Mesendoderm (in vitro differentiated cells): ENCODE measurements around the gene MAF.

Source experiments
- DNase-seq: peaks from one replicate; pipeline ENCODE4 v3.0.0; 2013
- H2AK5ac ChIP-seq: 2 replicates; pipeline ENCODE4 v1.6.1; 2013; ENCODE audit warnings: low read length, inconsistent platforms
- H2BK120ac ChIP-seq: 2 replicates; pipeline ENCODE4 v1.6.1; 2013; ENCODE audit warnings: low read depth, mild to moderate bottlenecking, low read length, moderate library complexity, mixed read lengths
- H2BK15ac ChIP-seq: replicated peaks from 2 replicates; pipeline ENCODE4 v1.6.1; 2013; ENCODE audit warnings: low read depth, mild to moderate bottlenecking, moderate library complexity
- H2BK5ac ChIP-seq: 2 replicates; pipeline ENCODE4 v1.6.1; 2013; ENCODE audit warnings: low read length, inconsistent platforms
- H3K18ac ChIP-seq: 2 replicates; pipeline ENCODE4 v1.6.1; 2013; ENCODE audit warnings: mild to moderate bottlenecking, low read length, mixed read lengths
- H3K23ac ChIP-seq: one replicate; pipeline ENCODE4 v1.6.1; 2013; ENCODE audit warnings: low read length
- H3K27ac ChIP-seq: 2 replicates; pipeline ENCODE4 v1.5.1; 2013; ENCODE audit warnings: low read depth, mild to moderate bottlenecking, inconsistent platforms, low read length, moderate library complexity
- H3K27me3 ChIP-seq: 2 replicates; pipeline ENCODE4 v1.6.1; 2013; ENCODE audit warnings: low read length, control low read depth, mild to moderate bottlenecking, inconsistent platforms; ENCODE audit not compliant: insufficient read depth, poor library complexity
- H3K36me3 ChIP-seq: 2 replicates; pipeline ENCODE4 v1.6.1; 2013; ENCODE audit warnings: low read length, inconsistent platforms; ENCODE audit not compliant: control insufficient read depth, insufficient read depth
- H3K4ac ChIP-seq: one replicate; pipeline ENCODE4 v1.6.1; 2013; ENCODE audit warnings: low read depth, mild to moderate bottlenecking, low read length, moderate library complexity
- H3K4me1 ChIP-seq: 2 replicates; pipeline ENCODE4 v1.6.1; 2013; ENCODE audit warnings: low read depth, low read length, inconsistent platforms; ENCODE audit not compliant: control insufficient read depth
- H3K4me2 ChIP-seq: 2 replicates; pipeline ENCODE4 v1.6.1; 2013; ENCODE audit warnings: low read length
- H3K4me3 ChIP-seq: 2 replicates; pipeline ENCODE4 v1.5.1; 2013; ENCODE audit warnings: mild to moderate bottlenecking, low read length
- H3K56ac ChIP-seq: one replicate; pipeline ENCODE4 v1.6.1; 2013; ENCODE audit warnings: low read length
- H3K79me1 ChIP-seq: 2 replicates; pipeline ENCODE4 v1.6.1; 2013; ENCODE audit warnings: low read length, inconsistent platforms
- H3K79me2 ChIP-seq: 2 replicates; pipeline ENCODE4 v1.6.1; 2013; ENCODE audit warnings: mild to moderate bottlenecking, low read length; ENCODE audit not compliant: control insufficient read depth, insufficient read depth
- H3K9ac ChIP-seq: 2 replicates; pipeline ENCODE4 v1.6.1; 2013; ENCODE audit warnings: low read length, inconsistent platforms
- H4K5ac ChIP-seq: one replicate; pipeline ENCODE4 v1.6.1; 2013; ENCODE audit warnings: low read length
- H4K8ac ChIP-seq: one replicate; pipeline ENCODE4 v1.6.1; 2013; ENCODE audit warnings: low read depth, mild to moderate bottlenecking, control low read depth, low read length, moderate library complexity
- WGBS: extraction: QIAGEN DNeasy Blood & Tissue Kit; methylation state at CpG from one replicate; pipeline ENCODE4 v1.1.7; 2013; ENCODE audit warnings: low lambda C conversion rate, missing lambda C conversion rate; ENCODE audit not compliant: insufficient coverage; ENCODE audit errors: extremely low coverage; 5-methylcytosine and 5-hydroxymethylcytosine counted together

Gene MAF

GRCh38 chr16:79593754-79594153 lies 6.8 kb downstream of the MAF start:
- no peak overlapping the region for H3K18ac ChIP-seq
- no peak overlapping the region for H2BK5ac ChIP-seq
- no peak overlapping the region for H3K56ac ChIP-seq
- no peaks in the 10 kb centered on the region for H3K79me2 ChIP-seq
- no peak overlapping the region for H3K4me3 ChIP-seq
- H2BK120ac ChIP-seq: no peak overlapping the region
- H3K79me1 ChIP-seq: no peaks in the 10 kb centered on the region
- no peak overlapping the region for H4K5ac ChIP-seq
- DNase-seq: no peak
- no peak overlapping the region for H2BK15ac ChIP-seq
- H3K27me3 ChIP-seq: no peaks in the 10 kb centered on the region
- no peaks in the 10 kb centered on the region for H3K36me3 ChIP-seq
- H2AK5ac ChIP-seq: no peak overlapping the region
- H3K4ac ChIP-seq: no peak overlapping the region
- H3K4me1 ChIP-seq: peaks cover 3% of the 10 kb centered on the region
- H3K4me2 ChIP-seq: no peak overlapping the region
- WGBS: no CpG with 5 or more reads among the region's 8 CpGs
- no peak overlapping the region for H3K9ac ChIP-seq
- no peak overlapping the region for H4K8ac ChIP-seq
- no peak overlapping the region for H3K23ac ChIP-seq
- no peak overlapping the region for H3K27ac ChIP-seq

DNA sequence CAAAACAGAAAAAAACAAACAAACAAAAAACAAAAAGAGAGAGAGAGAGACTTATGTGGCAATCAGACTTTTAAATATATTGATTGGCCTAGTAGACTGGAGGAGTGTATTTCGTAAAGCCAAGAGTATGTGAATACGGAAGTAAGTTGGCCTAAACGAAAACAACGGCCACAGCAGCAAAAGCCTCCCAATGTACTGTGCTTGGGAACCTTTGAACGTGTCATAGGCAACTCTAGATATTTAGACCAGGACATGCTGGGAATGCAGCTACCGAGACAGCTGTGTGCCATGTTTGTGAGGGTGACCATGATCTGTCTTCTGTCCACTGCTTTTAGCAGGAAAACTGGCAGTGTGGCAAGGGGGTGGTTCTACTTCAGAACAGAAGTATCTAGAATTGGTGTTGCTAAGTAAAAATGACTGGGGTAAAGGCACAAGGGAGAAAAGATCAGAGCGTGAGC lies 7.4 kb downstream of the MAF start:
- H4K8ac ChIP-seq: no peak overlapping the region
- no peaks in the 10 kb centered on the region for H3K27me3 ChIP-seq
- no peak overlapping the region for H2BK15ac ChIP-seq
- no peak overlapping the region for H2BK5ac ChIP-seq
- H3K4me1 ChIP-seq: peaks cover 3% of the 10 kb centered on the region
- H3K23ac ChIP-seq: no peak overlapping the region
- H2BK120ac ChIP-seq: no peak overlapping the region
- no peak overlapping the region for H3K4ac ChIP-seq
- no peaks in the 10 kb centered on the region for H3K79me2 ChIP-seq
- no peak overlapping the region for H3K4me3 ChIP-seq
- H4K5ac ChIP-seq: no peak overlapping the region
- no peak overlapping the region for H3K18ac ChIP-seq
- no peak overlapping the region for H3K56ac ChIP-seq
- H3K36me3 ChIP-seq: no peaks in the 10 kb centered on the region
- H3K27ac ChIP-seq: no peak overlapping the region
- no peak overlapping the region for H3K9ac ChIP-seq
- no peak overlapping the region for H2AK5ac ChIP-seq
- no CpG with 5 or more reads among the region's 7 CpGs for WGBS
- no peaks in the 10 kb centered on the region for H3K79me1 ChIP-seq
- no peak overlapping the region for H3K4me2 ChIP-seq
- no peak for DNase-seq

DNA sequence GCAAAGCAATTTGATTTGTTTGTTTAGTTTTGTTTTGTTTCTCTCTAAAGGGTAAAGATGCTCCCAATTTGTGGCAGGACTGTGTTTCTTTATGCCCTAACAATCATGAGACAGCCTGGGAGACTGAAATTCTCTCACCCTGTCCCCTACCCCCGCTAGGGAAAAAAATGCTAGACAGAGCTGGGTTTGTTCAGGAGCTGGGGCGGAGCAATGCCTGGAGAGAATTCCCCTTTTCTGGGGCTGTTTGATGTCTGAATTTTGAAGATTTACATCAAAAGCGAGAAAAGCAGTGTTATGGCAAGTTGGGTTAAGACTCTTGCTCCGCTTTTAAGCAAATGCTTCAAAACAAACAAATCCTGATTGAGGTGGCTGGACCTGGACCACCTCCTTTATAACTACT lies 8.4 kb downstream of the MAF start:
- Histone ChIP-seq H3K27ac (no peak overlapping the region), H3K79me2 (no peaks in the 10 kb centered on the region), H3K4me3 (no peak overlapping the region), H4K8ac (no peak overlapping the region), H3K4ac (no peak overlapping the region), H3K9ac (no peak overlapping the region), H2BK15ac (no peak overlapping the region), H3K79me1 (no peaks in the 10 kb centered on the region), H3K36me3 (no peaks in the 10 kb centered on the region), H3K27me3 (no peaks in the 10 kb centered on the region), H3K4me2 (no peak overlapping the region), H2BK120ac (no peak overlapping the region), H3K18ac (no peak overlapping the region), H3K56ac (no peak overlapping the region), H2BK5ac (no peak overlapping the region), H2AK5ac (no peak overlapping the region), H3K4me1 (peaks cover 3% of the 10 kb centered on the region), H3K23ac (no peak overlapping the region), H4K5ac (no peak overlapping the region)
- no CpG with 5 or more reads among the region's 4 CpGs for WGBS
- no peak for DNase-seq

DNA sequence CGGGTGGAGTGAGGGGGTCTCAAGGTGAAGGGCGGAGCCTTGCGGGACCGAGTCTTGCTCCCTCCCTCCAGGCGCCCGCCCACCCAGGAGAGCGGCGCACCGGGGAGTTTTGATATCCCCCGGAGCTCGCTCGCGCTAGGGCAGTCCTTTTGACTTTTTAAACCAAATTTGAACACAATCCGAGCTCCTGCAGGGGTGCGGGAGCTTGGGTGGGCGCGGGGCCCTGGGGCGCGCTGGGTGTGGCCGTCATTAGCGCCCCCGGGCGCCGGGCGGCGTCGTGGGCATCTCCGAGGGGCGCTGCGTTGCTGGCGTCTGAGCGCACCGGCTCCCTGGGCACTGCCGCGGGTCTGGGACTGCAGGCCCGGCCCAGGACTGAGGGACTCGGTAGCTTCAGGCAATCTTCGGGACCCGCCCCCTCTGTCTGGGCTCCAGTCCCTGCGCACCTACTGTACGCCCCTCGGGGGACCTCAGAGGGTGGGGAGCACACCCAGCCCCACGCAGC lies 10.9 kb downstream of the MAF start:
- H3K56ac ChIP-seq: no peak overlapping the region
- no peak overlapping the region for H3K27ac ChIP-seq
- no peak overlapping the region for H3K4me3 ChIP-seq
- H3K79me1 ChIP-seq: no peaks in the 10 kb centered on the region
- peak overlapping the region; percentile 12 for H2BK120ac ChIP-seq
- H3K18ac ChIP-seq: peak overlapping the region; percentile 46
- no peak for DNase-seq
- H3K4me2 ChIP-seq: no peak overlapping the region
- H3K23ac ChIP-seq: no peak overlapping the region
- no peaks in the 10 kb centered on the region for H3K36me3 ChIP-seq
- H2AK5ac ChIP-seq: no peak overlapping the region
- no peak overlapping the region for H3K4ac ChIP-seq
- no peak overlapping the region for H2BK5ac ChIP-seq
- no peak overlapping the region for H2BK15ac ChIP-seq
- no peak overlapping the region for H4K8ac ChIP-seq
- no peak overlapping the region for H4K5ac ChIP-seq
- H3K79me2 ChIP-seq: no peaks in the 10 kb centered on the region
- H3K4me1 ChIP-seq: peaks cover 3% of the 10 kb centered on the region
- no peaks in the 10 kb centered on the region for H3K27me3 ChIP-seq
- no CpG with 5 or more reads among the region's 43 CpGs for WGBS
- H3K9ac ChIP-seq: no peak overlapping the region

DNA sequence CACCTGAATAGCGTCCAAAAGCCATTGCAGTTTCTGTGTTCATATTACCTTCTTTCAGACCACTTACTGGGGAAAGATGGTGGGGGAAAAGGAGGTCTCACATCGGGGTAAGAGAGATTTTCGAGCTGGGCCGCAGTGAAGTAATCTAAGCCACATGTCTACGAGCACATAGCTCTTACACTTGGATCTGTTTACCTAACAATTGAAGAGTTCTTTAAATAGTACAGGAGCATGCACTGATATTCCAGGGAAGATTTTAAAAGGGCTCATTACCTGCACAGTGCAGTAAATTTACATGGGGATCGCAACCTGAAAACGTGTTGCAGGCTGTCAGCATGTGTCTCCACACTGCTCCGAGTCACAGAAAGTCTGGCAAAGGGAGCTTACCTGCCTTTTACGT lies 12.6 kb downstream of the MAF start:
- Histone ChIP-seq H2BK120ac (no peak overlapping the region), H3K18ac (no peak overlapping the region), H3K56ac (no peak overlapping the region), H3K79me1 (no peaks in the 10 kb centered on the region), H3K27me3 (no peaks in the 10 kb centered on the region), H3K27ac (no peak overlapping the region), H3K36me3 (no peaks in the 10 kb centered on the region), H2BK15ac (no peak overlapping the region), H3K23ac (no peak overlapping the region), H2AK5ac (no peak overlapping the region), H4K8ac (no peak overlapping the region), H3K4ac (no peak overlapping the region), H3K4me2 (no peak overlapping the region), H3K9ac (no peak overlapping the region), H3K4me1 (peaks cover 3% of the 10 kb centered on the region), H4K5ac (no peak overlapping the region), H2BK5ac (no peak overlapping the region), H3K79me2 (no peaks in the 10 kb centered on the region), H3K4me3 (no peak overlapping the region)
- no peak for DNase-seq
- no CpG with 5 or more reads among the region's 9 CpGs for WGBS

DNA sequence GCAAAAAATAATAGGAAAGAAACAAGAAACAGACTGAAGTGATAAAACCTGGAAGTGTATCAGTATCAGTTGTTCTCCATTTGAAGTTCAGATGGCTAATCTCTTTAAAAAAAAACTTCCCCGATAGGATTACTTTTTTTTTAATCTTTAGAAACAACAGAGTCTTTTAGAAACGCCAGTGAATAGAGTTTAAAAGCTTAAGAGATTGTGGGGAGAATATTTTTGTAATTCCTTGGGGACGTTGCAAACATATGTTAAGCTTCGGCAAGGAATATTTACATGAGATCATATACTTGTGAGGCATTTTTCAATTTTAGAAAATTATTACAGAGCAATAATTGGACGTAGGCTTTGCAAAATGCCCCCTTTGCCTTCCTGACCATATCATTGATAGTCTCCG lies 13.2 kb downstream of the MAF start:
- peaks cover 1% of the 10 kb centered on the region for H3K4me1 ChIP-seq
- H4K8ac ChIP-seq: no peak overlapping the region
- no peaks in the 10 kb centered on the region for H3K27me3 ChIP-seq
- no CpG with 5 or more reads among the region's 6 CpGs for WGBS
- H3K79me2 ChIP-seq: no peaks in the 10 kb centered on the region
- H4K5ac ChIP-seq: no peak overlapping the region
- H3K27ac ChIP-seq: no peak overlapping the region
- H3K56ac ChIP-seq: no peak overlapping the region
- H3K18ac ChIP-seq: no peak overlapping the region
- H3K36me3 ChIP-seq: no peaks in the 10 kb centered on the region
- H2BK120ac ChIP-seq: no peak overlapping the region
- H3K79me1 ChIP-seq: no peaks in the 10 kb centered on the region
- no peak overlapping the region for H3K4me2 ChIP-seq
- H3K4me3 ChIP-seq: no peak overlapping the region
- no peak overlapping the region for H3K4ac ChIP-seq
- H3K9ac ChIP-seq: no peak overlapping the region
- H2AK5ac ChIP-seq: no peak overlapping the region
- no peak overlapping the region for H2BK5ac ChIP-seq
- H3K23ac ChIP-seq: no peak overlapping the region
- no peak overlapping the region for H2BK15ac ChIP-seq
- DNase-seq: no peak
